HCT116 (cell line): Measurements from ENCODE around the gene SUSD4.

Source experiments
- CEBPB ChIP-seq: IDR thresholded peaks from 2 replicates; pipeline ENCODE4 v1.6.1; 2012; ENCODE audit warnings: low read depth
- CTCF ChIP-seq, 3 experiments: fragments of 200-600 bp in 1 of 3; sonication (generic) in 1 of 3; IDR thresholded peaks in 2 of 3; conservative IDR thresholded peaks in 1 of 3; 2 replicates each; pipeline ENCODE4 v1.5.1; 2012 to 2017; ENCODE audit warnings: low read depth in 2 of 3, low read length in 2 of 3, antibody characterized with exemption in 1 of 3, borderline replicate concordance in 1 of 3, control low read depth in 1 of 3, mild to moderate bottlenecking in 1 of 3, mixed read lengths in 1 of 3, mixed run types in 1 of 3, moderate library complexity in 1 of 3; ENCODE audit not compliant: insufficient read depth in 1 of 3
- FOSL1 ChIP-seq: IDR thresholded peaks from 2 replicates; pipeline ENCODE4 v1.6.1; 2012; ENCODE audit warnings: low read depth
- JUND ChIP-seq: IDR thresholded peaks from 2 replicates; pipeline ENCODE4 v1.6.1; 2012
- POLR2A ChIP-seq: IDR thresholded peaks from 2 replicates; pipeline ENCODE4 v1.7.0; 2011; ENCODE audit warnings: borderline replicate concordance; ENCODE audit not compliant: insufficient read depth, insufficient read length; ENCODE audit errors: extremely low read depth
- POLR2AphosphoS5 ChIP-seq: IDR thresholded peaks from 2 replicates; pipeline ENCODE4 v1.6.1; 2011; ENCODE audit warnings: mild to moderate bottlenecking, low read depth, low read length, moderate library complexity
- SIN3A ChIP-seq: IDR thresholded peaks from 2 replicates; pipeline ENCODE4 v1.6.1; 2012; ENCODE audit warnings: low read depth
- YY1 ChIP-seq: IDR thresholded peaks from 2 replicates; pipeline ENCODE4 v1.6.1; 2011; ENCODE audit warnings: low read length, low read depth, moderate library complexity, mild to moderate bottlenecking; ENCODE audit not compliant: insufficient replicate concordance; ENCODE audit errors: extremely low read depth

- no peak for TF ChIP-seq POLR2A
- TF ChIP-seq YY1, result no peak
- no peak for TF ChIP-seq CEBPB
- no peak for TF ChIP-seq CTCF (IDR thresholded peaks at IDR 0.05 in 2 of 3, conservative IDR thresholded peaks at IDR 0.05 in 1 of 3; ENCODE audit: borderline replicate concordance in 1 of 3, insufficient read depth in 1 of 3, low read depth in 2 of 3, low read length in 2 of 3)
- TF ChIP-seq SIN3A, result no peak
- TF ChIP-seq POLR2AphosphoS5, result no peak
- TF ChIP-seq FOSL1, result no peak
- TF ChIP-seq JUND, result no peak
Observed at GRCh38 chr1:223179786-223180185, 184.2 kb downstream of the SUSD4 start.
